ENCODE measurements around the gene JARID2.

Gene JARID2

GRCh38 chr6:15496345-15497131 lies 250.7 kb downstream of the JARID2 start:
- H3K4me2 ChIP-seq (ENCODE audit: low read depth, low read length), result no peak overlapping the region
- H3K79me2 ChIP-seq (ENCODE audit: low read length), result no peaks in the 10 kb centered on the region; the same call in 1 of the 2 replicates
- H3K4me1 ChIP-seq (ENCODE audit: low read length), result no peaks in the 10 kb centered on the region
- TF ChIP-seq CTCF (IDR thresholded peaks at IDR 0.05; ENCODE audit: low read length) (no peak), EZH2phosphoT487 (IDR thresholded peaks at IDR 0.05; ENCODE audit: low read length) (no peak), EZH2 (optimal IDR thresholded peaks at IDR 0.05; ENCODE audit: low read depth, low read length) (no peak)
- H3K27me3 ChIP-seq (replicated peaks; ENCODE audit: insufficient read depth, low read length), result no peaks in the 10 kb centered on the region
- no peaks in the 10 kb centered on the region for H3F3A ChIP-seq (ENCODE audit: insufficient read depth, low read length)
- no peak overlapping the region for H3K4me3 ChIP-seq (ENCODE audit: low read length)
- no peak overlapping the region for H3K27ac ChIP-seq (ENCODE audit: low read length)
- no peaks in the 10 kb centered on the region for H3K9me3 ChIP-seq (replicated peaks; ENCODE audit: insufficient read depth, low read length)
- H4K20me1 ChIP-seq (ENCODE audit: insufficient read depth, low read length), result no peaks in the 10 kb centered on the region
- no peak overlapping the region for H2AFZ ChIP-seq (ENCODE audit: low read length)
- no peaks in the 10 kb centered on the region for H3K36me3 ChIP-seq (replicated peaks; ENCODE audit: insufficient read depth, low read length)
- no peak for DNase-seq
- no peaks in the 10 kb centered on the region for H3K9me2 ChIP-seq (replicated peaks; ENCODE audit: insufficient read depth, low read length)
- no peak overlapping the region for H3K9ac ChIP-seq (ENCODE audit: low read length)

- Histone ChIP-seq H3K4me3 (ENCODE audit: low read length) (no peak overlapping the region), H3F3A (ENCODE audit: insufficient read depth, low read length) (no peaks in the 10 kb centered on the region), H3K9ac (ENCODE audit: low read length) (no peak overlapping the region), H3K36me3 (replicated peaks; ENCODE audit: insufficient read depth, low read length) (no peaks in the 10 kb centered on the region), H2AFZ (ENCODE audit: low read length) (no peak overlapping the region), H3K4me1 (ENCODE audit: low read length) (no peaks in the 10 kb centered on the region), H3K79me2 (ENCODE audit: low read length) (no peaks in the 10 kb centered on the region), H3K9me2 (replicated peaks; ENCODE audit: insufficient read depth, low read length) (no peaks in the 10 kb centered on the region), H3K4me2 (ENCODE audit: low read depth, low read length) (no peak overlapping the region), H3K27ac (ENCODE audit: low read length) (no peak overlapping the region), H3K27me3 (replicated peaks; ENCODE audit: insufficient read depth, low read length) (no peaks in the 10 kb centered on the region), H3K9me3 (replicated peaks; ENCODE audit: insufficient read depth, low read length) (no peaks in the 10 kb centered on the region), H4K20me1 (ENCODE audit: insufficient read depth, low read length) (no peaks in the 10 kb centered on the region)
- DNase-seq, result no peak
- TF ChIP-seq EZH2 (optimal IDR thresholded peaks at IDR 0.05; ENCODE audit: low read depth, low read length), result no peak
- TF ChIP-seq CTCF (IDR thresholded peaks at IDR 0.05; ENCODE audit: low read length), result no peak
- TF ChIP-seq EZH2phosphoT487 (IDR thresholded peaks at IDR 0.05; ENCODE audit: low read length), result no peak
Measured at GRCh38 chr6:15498640-15499039, 252.8 kb downstream of the JARID2 start.

GRCh38 chr6:15499125-15499524 lies 253.3 kb downstream of the JARID2 start:
- Histone ChIP-seq H3K27ac (ENCODE audit: low read length) (no peak overlapping the region), H3K9me3 (replicated peaks; ENCODE audit: insufficient read depth, low read length) (no peaks in the 10 kb centered on the region), H2AFZ (ENCODE audit: low read length) (no peak overlapping the region), H3K4me3 (ENCODE audit: low read length) (no peak overlapping the region), H4K20me1 (ENCODE audit: insufficient read depth, low read length) (no peaks in the 10 kb centered on the region), H3F3A (ENCODE audit: insufficient read depth, low read length) (no peaks in the 10 kb centered on the region), H3K4me2 (ENCODE audit: low read depth, low read length) (no peak overlapping the region), H3K36me3 (replicated peaks; ENCODE audit: insufficient read depth, low read length) (no peaks in the 10 kb centered on the region), H3K9ac (ENCODE audit: low read length) (no peak overlapping the region), H3K79me2 (ENCODE audit: low read length) (no peaks in the 10 kb centered on the region), H3K27me3 (replicated peaks; ENCODE audit: insufficient read depth, low read length) (no peaks in the 10 kb centered on the region), H3K4me1 (ENCODE audit: low read length) (no peaks in the 10 kb centered on the region), H3K9me2 (replicated peaks; ENCODE audit: insufficient read depth, low read length) (no peaks in the 10 kb centered on the region)
- DNase-seq, result no peak
- TF ChIP-seq CTCF (IDR thresholded peaks at IDR 0.05; ENCODE audit: low read length) (no peak), EZH2 (optimal IDR thresholded peaks at IDR 0.05; ENCODE audit: low read depth, low read length) (no peak), EZH2phosphoT487 (IDR thresholded peaks at IDR 0.05; ENCODE audit: low read length) (no peak)
